Measurements from ENCODE around the gene JOSD1.

Gene JOSD1

GRCh38 chr22:38698407-38699094 lies 2.2 kb downstream of the JOSD1 start:
- H3K27ac ChIP-seq: peak overlapping the region; percentile 39; the same call in 1 of the 2 replicates
- TF ChIP-seq ZFX (IDR thresholded peaks at IDR 0.05; ENCODE audit: borderline replicate concordance): no peak

GRCh38 chr22:38697425-38698089 lies 3.2 kb downstream of the JOSD1 start:
- peak overlapping the region; percentile 39 for H3K27ac ChIP-seq
- TF ChIP-seq CTCF (IDR thresholded peaks at IDR 0.05): no peak
- TF ChIP-seq ZFX (IDR thresholded peaks at IDR 0.05; ENCODE audit: borderline replicate concordance): no peak

- H3K27ac ChIP-seq: peak overlapping the region; percentile 39
- TF ChIP-seq CTCF (IDR thresholded peaks at IDR 0.05): no peak
- no peak for TF ChIP-seq ZFX (IDR thresholded peaks at IDR 0.05; ENCODE audit: borderline replicate concordance)
Observed at GRCh38 chr22:38696606-38697424, 3.9 kb downstream of the JOSD1 start.

GRCh38 chr22:38694940-38695339 lies 5.8 kb downstream of the JOSD1 start:
- TF ChIP-seq ZFX (IDR thresholded peaks at IDR 0.05; ENCODE audit: borderline replicate concordance): no peak
- TF ChIP-seq CTCF (IDR thresholded peaks at IDR 0.05): no peak

GRCh38 chr22:38694049-38694448 lies 6.7 kb downstream of the JOSD1 start:
- H3K27ac ChIP-seq: peak overlapping the region; percentile 47; the same call in 1 of the 2 replicates
- TF ChIP-seq CTCF (IDR thresholded peaks at IDR 0.05) (no peak), ZFX (IDR thresholded peaks at IDR 0.05; ENCODE audit: borderline replicate concordance) (no peak)

More at GRCh38 chr22:38694940-38695339, 5.8 kb downstream of the JOSD1 start:
- H3K27ac ChIP-seq: peak overlapping the region; percentile 47

- H3K27ac ChIP-seq: no peak overlapping the region
- TF ChIP-seq CTCF (IDR thresholded peaks at IDR 0.05) (no peak), ZFX (IDR thresholded peaks at IDR 0.05; ENCODE audit: borderline replicate concordance) (no peak)
Observed at GRCh38 chr22:38689651-38690050, 11.1 kb downstream of the JOSD1 start.

- TF ChIP-seq CTCF (IDR thresholded peaks at IDR 0.05): no peak
- TF ChIP-seq ZFX (IDR thresholded peaks at IDR 0.05; ENCODE audit: borderline replicate concordance): no peak
- H3K27ac ChIP-seq: no peak overlapping the region
Observed at GRCh38 chr22:38685761-38686160, 15.0 kb downstream of the JOSD1 start.

Measured in 22Rv1 (cell line).